ENCODE data around the gene PDCD7.
A peak's percentile ranks its signal among the peaks of the same experiment; 100 is the strongest.
"Not testable (repeated sequence)": the region's sequence is repeated elsewhere in the genome, so short reads cannot be mapped to it uniquely, and the experiment has no call there.

The PDCD7 gene

GRCh38 chr15:65133548-65134200 lies at the start of gene PDCD7:
TSS of gene PDCD7 (minus strand) at chr15:65133808. CDS start at chr15:65133781, 27 bp downstream.
- DNase-seq, result peak; percentile 69 to 89

- no peak for DNase-seq
Observed at GRCh38 chr15:65182538-65182937, 48.9 kb upstream of the PDCD7 start.

GRCh38 chr15:65181582-65182353 lies 48.2 kb upstream of the PDCD7 start:
- DNase-seq, result not testable (repeated sequence)

- DNase-seq, result no peak
Observed at GRCh38 chr15:65180167-65180566, 46.6 kb upstream of the PDCD7 start.

- DNase-seq, result no peak
Observed at GRCh38 chr15:65177901-65178300, 44.3 kb upstream of the PDCD7 start.

- DNase-seq, result no peak
Observed at GRCh38 chr15:65176056-65176455, 42.4 kb upstream of the PDCD7 start.

GRCh38 chr15:65175511-65175910 lies 41.9 kb upstream of the PDCD7 start:
- DNase-seq, result no peak

GRCh38 chr15:65174509-65174908 lies 40.9 kb upstream of the PDCD7 start:
- no peak for DNase-seq

- DNase-seq, result no peak
Observed at GRCh38 chr15:65172531-65172930, 38.9 kb upstream of the PDCD7 start.

- no peak for DNase-seq
Observed at GRCh38 chr15:65171428-65171827, 37.8 kb upstream of the PDCD7 start.

- no peak for DNase-seq
Observed at GRCh38 chr15:65165875-65166274, 32.3 kb upstream of the PDCD7 start.

GRCh38 chr15:65164139-65164538 lies 30.5 kb upstream of the PDCD7 start:
- peak in 1 of 2 donors; percentile 11 for DNase-seq

GRCh38 chr15:65163041-65163440 lies 29.4 kb upstream of the PDCD7 start:
- no peak for DNase-seq

GRCh38 chr15:65156692-65157091 lies 23.1 kb upstream of the PDCD7 start:
- no peak for DNase-seq

- no peak for DNase-seq
Observed at GRCh38 chr15:65154720-65155119, 21.1 kb upstream of the PDCD7 start.

- DNase-seq, result no peak
Observed at GRCh38 chr15:65147902-65148301, 14.3 kb upstream of the PDCD7 start.

GRCh38 chr15:65146438-65146837 lies 12.8 kb upstream of the PDCD7 start:
- DNase-seq, result no peak

- not testable (repeated sequence) for DNase-seq
Observed at GRCh38 chr15:65138631-65139030, 5.0 kb upstream of the PDCD7 start.

- DNase-seq, result not testable (repeated sequence)
Observed at GRCh38 chr15:65137893-65138292, 4.3 kb upstream of the PDCD7 start.

- DNase-seq, result not testable (repeated sequence)
Observed at GRCh38 chr15:65137089-65137488, 3.5 kb upstream of the PDCD7 start.

GRCh38 chr15:65134538-65134937 lies 930 bp upstream of the PDCD7 start:
- no peak for DNase-seq

GRCh38 chr15:65132878-65133547 lies 595 bp downstream of the PDCD7 start:
- DNase-seq, result no peak

- no peak for DNase-seq
Observed at GRCh38 chr15:65130941-65131340, 2.7 kb downstream of the PDCD7 start.

- DNase-seq, result no peak
Observed at GRCh38 chr15:65115542-65115941, 18.1 kb downstream of the PDCD7 start.
